ENCODE results near the gene TPSAB1.

TPSAB1 gene

DNA sequence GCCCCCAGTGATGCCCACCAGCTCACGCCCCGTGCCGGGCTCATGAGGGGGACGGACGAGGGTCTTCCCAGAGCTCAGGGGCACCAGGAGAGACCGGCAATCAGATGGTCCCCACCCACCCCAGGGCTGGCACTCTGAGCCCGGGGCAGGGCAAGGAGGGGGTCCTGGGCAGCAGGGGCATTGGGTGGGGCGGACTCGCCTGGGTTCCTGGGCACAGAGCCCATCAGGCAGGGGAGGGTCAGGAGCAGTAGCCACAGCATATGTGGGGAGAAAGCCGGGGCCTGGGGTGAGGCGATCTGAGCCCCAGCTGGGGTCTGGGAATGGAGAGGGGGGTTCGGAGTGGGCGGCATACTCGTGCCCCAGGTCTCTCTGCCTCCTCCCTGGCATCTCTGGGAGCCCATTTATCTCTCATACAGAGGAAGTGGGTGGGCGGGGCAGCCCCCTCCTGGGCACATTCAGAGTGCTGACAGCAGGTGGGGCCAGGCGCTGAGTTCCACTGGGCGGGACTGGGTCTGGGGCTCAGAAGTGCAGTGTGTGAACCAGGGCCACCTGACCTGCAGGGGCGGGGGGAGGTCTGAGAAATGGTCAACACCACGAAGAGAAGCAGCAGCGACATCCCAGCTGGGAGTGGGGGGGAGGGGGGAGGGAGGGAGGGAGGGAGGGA, 48.4 kb downstream of the TPSAB1 start:
- DNase-seq: no peak

DNA sequence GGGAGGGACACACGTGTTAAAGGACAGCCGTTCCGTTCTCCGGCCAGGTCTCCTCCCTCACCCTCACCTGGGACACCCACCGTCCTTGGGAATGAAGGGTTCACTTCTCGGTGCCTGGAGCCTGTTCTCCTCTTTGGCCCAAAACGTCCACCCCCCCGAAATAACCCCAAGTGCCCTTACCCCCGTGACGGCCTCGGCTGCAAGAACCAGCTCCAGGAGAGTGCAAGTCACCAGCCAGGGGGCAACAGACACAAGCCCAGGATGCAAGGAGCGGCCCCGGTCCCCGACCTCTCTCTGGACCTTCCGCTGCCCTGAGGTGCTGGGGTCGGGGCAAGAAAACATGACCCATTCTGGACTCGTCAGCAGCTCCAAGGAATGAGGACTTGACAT, 49.0 kb downstream of the TPSAB1 start:
- no peak for DNase-seq

DNA sequence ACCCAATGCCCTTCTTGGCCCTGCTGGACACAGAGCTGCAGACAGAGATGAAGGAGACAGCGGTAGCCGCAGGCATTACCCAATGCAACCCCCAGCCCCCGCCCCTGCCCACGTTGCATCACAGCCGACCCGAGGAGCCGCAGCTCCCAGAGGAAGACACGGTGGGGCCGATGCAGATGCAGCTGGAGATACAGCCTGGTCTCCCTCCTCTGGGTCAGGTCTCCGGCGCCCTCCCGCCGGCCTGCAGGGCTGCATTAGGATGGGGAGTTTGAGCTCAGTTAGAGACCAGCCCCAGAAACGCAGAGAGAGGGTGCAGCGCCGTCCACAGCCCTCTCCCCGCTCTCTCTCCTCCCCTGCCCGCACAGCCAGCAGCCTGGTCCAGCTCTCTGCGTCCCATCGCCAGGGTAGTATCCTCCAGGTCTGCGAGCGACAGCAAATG, 49.6 kb downstream of the TPSAB1 start:
- DNase-seq: no peak

DNA sequence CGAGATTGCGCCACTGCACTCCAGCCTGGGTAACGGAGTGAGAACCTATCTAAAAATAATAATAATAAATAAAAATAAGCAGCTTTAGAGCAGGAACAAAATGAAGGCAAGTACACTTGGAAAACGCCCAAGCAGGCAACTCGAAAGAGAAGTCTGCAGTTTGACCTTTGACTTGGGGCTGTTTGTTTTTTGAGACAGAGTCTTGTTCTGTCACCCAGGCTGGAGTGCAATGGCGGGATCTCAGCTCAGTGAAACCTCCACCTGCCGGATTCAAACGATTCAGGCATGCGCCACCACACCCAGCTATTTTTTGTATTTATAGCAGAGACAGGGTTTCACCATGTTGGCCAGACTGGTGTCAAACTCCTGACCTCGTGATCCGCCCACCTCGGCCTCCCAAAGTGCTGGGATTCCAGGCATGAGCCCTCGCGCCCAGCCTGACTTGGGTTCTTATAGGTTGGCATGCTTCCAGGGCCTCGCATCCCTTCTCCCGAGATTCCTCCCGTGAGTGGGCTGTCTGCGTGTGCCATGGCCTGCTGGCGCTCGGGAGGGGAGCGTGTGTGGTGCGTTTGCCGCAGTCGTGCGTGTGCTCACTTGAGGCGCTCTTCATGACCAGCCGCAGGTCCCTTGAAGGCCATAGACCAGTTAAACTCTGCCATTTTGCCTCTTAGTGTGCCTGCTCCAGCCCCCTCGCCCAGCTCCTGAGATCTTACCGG, 50.5 kb downstream of the TPSAB1 start:
- DNase-seq: no peak

DNA sequence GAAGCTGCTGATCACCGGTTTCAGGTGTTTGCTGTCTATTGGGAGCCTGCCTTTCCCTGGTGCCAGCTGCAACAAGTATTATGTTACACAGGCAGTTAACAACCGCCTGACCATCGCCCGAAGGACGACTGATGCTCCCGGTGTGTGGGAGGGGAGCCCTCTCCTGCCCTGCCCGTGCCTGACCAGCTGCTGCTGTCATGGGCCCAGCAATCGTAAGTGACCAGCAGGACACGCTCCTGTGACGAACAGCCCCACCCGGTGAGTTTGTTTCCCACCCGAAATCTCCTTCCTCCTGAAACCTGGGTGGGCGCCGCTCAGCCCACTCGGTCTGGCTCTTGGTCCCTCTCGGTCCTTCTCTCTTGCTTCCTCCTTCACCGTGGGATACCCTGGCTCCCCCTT, 51.1 kb downstream of the TPSAB1 start:
- DNase-seq: no peak
